GM18520 (cell line): ENCODE measurements around the gene SNAP25.

Experiments used
- ATAC-seq: cut with Tn5 transposase; IDR thresholded peaks from one replicate; pipeline ENCODE4 v1.9.1; 2021; ENCODE audit not compliant: unreplicated experiment

SNAP25 gene

GRCh38 chr20:10216146-10216791 is 2.4 kb upstream of the SNAP25 start:
- no peak for ATAC-seq

DNA sequence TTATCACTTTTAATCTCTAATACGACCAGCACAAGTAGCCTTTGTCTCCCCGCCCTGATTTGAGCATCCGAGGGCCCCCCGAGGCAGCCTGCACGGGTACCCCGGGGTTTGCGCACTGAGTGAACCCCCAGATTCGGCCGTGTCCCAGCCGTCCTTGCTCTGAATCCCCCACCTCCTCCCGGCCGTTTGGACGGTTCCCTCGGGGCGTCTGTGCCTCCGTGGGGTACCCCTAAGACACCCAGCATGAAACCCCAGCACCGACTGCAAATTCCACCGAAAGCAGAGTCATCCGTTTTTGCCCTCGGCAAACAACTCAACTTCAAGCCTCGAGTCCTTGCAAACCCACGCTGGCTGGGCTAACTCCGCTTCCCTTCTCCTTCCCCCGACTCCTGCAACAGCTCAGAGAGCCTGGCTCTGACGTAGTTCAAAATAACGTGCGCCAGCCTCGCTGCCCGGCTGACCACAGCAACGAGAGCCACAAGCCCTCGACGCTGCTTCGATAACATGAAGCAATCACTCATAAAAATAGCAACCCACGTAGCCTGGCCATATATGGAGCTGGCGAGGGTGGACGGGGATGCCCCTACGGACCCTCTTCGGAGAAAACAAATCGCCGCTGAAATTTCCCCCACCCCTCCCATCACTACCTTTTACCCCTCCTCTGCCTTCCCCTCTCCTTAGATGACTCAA is 764 bp upstream of the SNAP25 start:
- ATAC-seq: no peak

DNA sequence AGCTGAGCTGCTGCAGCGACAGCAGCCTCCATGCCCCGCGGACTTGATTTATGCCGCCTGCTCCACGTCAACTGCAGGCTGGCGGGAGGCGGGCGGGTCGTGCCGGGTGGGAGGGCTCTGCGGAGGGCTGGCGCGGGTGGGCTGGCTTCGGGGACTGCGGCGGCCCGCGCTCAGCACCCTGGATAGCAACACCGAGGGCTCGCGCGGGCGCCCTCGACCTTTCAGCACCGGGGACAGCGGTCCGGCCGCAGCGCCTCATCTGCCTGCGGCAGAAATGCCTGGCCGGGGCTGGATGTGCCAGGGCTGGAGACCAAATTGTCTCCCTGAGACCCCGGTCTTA is 792 bp downstream of the SNAP25 start:
- ATAC-seq: no peak

GRCh38 chr20:10219993-10220750 is 1.5 kb downstream of the SNAP25 start:
- no peak for ATAC-seq

- no peak for ATAC-seq
These were observed 2.4 kb downstream of the SNAP25 start for GRCh38 chr20:10221021-10221420.

DNA sequence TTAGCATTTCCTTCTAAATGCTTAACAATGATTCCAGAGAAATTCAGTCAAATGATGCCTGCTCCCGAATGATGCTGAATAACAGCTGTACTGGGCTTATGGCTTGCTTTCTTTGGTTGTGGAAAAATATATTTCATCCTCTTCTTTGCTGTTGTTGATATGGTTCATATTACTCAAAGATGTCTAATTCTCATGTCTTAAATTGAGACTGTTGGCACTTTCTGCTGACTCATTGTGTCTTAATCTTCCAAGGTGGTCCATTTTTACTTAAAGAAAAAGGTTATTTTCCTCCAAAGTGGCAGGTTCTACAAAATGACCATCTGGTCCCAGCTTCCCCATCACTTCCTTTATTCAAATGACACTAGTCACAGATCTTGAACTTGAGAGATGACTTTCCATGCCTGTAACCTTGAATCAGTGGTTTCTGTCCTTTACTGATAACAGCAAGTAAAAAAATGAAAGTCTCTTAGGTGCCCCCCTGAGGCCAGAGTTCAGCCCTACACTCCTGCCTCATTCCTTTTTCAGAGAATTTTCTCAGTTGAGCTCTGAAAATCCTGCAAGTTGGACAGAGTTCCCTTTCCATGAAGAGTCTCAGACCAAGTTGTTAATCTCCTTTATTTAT is 6.9 kb downstream of the SNAP25 start:
- ATAC-seq: no peak

DNA sequence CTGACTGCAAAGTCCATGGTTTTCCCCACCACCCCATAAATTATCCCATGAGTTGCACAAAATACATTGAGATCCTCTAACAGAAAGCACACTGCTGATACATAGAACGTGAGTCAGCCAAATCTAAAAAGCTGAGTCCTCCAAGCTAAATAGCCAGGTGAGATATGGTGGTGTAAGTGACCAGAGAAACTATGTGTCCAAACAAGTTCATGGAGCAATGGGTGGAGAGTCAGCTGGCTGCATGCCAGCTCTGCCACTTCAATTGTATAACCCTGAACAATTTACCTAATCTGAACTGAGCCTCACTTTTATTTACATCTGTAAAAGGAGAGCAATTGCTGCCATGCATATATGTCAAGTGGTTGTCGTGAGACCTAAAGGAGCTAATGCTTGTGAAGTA is 9.7 kb downstream of the SNAP25 start:
- no peak for ATAC-seq

DNA sequence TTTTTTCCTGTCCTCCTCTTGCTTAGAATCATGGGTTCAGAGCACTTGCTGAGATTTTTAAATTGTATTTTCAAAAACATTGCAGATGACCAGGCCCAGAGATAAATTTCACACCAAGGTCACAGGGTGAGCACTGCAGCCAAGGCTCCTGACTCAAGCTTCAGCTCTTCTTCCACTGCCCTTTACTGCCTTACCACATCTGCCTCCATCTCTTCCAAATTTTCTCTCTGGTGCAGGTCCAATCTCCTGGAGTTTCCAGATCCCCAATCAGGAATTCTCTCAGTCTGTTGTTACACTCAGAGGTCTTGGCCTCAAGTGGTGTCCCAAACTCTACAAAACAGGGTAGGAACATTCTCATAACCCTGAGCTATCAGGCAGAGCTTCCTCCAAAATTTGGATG is 12.7 kb downstream of the SNAP25 start:
- no peak for ATAC-seq

- no peak for ATAC-seq
These were observed 18.2 kb downstream of the SNAP25 start for GRCh38 chr20:10236540-10237533.

DNA sequence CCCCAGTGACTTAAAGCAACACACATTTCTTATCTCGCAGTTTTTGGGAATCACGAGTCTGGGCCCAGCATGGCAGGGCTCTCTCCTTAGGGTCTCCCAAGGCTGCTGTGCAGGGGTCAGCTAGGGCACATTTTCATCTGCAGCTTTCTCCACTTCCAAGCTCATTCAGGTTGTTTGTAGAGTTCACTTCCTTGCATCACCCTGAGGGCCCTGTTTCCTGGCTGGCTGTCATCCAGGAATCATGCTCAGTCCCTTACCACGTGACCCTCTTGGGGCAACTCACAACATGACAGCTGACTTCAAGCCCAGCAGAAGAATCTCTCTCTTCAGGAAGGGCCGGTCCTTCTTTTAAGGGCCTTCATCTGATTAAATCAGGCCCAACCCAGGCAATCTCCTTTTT is 21.3 kb downstream of the SNAP25 start:
- no peak for ATAC-seq

- no peak for ATAC-seq
These were observed 22.0 kb downstream of the SNAP25 start for GRCh38 chr20:10240655-10241054.

GRCh38 chr20:10242166-10242565 is 23.5 kb downstream of the SNAP25 start:
- no peak for ATAC-seq

DNA sequence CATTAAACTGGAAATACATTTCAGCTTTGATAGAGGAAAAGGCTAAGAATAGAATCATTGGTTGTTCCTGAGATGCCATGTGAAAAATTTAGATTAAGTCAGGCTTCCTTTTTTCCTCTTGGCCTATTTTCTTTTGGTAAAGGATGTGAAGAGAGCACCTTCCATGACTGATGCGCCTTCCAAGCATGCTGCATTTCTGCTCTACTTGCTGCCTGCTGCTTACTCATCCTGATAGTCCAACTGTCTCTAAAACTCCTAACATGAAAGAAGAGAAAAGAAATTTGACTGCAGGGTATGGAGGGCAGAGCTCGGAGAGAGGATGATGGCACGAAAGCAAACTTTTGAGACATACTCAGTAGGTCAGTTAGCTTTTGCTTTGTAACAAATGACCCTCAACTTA is 28.8 kb downstream of the SNAP25 start:
- no peak for ATAC-seq

- ATAC-seq: no peak
These were observed 30.6 kb downstream of the SNAP25 start for GRCh38 chr20:10249048-10249770.

DNA sequence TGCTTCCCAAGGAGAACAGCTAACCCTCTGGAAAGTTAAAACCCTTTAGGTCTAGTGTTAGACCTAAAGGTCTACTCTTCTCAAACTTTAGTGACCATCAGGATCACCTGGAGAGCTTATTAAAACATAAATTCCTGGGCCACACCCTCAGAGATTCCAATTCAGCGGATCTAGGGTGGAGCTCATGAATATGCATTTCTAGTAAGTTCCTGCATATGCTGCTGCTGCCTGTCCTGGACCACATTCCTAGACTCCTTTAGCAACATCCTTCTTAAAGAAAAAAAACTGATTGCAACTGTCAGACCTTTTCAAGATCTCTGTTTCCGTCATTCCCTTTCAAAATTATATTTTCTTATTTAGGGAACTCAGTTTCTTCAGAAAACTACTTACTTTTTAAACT is 31.2 kb downstream of the SNAP25 start:
- no peak for ATAC-seq

GRCh38 chr20:10250902-10251301 is 32.3 kb downstream of the SNAP25 start:
- ATAC-seq: no peak

- ATAC-seq: no peak
These were observed 35.1 kb downstream of the SNAP25 start for GRCh38 chr20:10253780-10254179.

DNA sequence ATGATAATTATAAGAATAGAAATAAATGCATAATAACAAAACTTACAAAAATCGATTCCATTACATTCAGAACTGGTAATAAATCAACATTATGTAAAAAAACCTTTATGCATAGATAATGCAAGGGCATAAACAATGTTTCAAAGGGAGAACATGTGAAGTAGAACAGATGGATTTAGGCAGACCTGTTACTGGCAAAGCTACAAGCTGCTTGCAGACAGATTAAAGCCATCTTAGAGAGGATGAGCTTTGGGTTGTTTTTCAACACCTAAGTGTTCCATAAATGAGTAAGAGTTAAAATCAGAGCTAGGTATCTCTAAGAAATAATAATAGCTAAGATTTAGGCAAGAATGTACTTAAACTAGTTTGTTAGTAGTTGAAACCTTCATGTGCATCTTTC is 37.2 kb downstream of the SNAP25 start:
- ATAC-seq: no peak

GRCh38 chr20:10259166-10259565 is 40.5 kb downstream of the SNAP25 start:
- ATAC-seq: no peak

DNA sequence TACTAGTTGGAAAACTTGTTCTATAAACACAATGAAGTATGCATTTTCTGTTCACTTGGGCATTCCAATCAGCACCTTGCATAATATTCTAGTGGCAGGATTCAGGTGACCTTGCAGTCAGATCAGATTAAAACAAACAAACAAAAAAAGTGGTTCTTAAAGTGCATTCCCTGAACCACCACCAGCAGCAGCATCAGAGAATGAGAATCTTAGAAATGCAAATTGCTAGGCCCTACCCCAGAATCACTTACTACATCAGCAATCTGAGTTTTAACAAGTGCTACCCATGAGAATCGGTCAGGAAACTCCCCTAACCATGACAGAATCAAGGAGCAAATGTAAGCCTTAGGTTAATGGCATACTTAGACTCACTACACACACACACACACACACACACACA is 41.7 kb downstream of the SNAP25 start:
- no peak for ATAC-seq
